ENCODE data around the gene POMGNT2.

DNA sequence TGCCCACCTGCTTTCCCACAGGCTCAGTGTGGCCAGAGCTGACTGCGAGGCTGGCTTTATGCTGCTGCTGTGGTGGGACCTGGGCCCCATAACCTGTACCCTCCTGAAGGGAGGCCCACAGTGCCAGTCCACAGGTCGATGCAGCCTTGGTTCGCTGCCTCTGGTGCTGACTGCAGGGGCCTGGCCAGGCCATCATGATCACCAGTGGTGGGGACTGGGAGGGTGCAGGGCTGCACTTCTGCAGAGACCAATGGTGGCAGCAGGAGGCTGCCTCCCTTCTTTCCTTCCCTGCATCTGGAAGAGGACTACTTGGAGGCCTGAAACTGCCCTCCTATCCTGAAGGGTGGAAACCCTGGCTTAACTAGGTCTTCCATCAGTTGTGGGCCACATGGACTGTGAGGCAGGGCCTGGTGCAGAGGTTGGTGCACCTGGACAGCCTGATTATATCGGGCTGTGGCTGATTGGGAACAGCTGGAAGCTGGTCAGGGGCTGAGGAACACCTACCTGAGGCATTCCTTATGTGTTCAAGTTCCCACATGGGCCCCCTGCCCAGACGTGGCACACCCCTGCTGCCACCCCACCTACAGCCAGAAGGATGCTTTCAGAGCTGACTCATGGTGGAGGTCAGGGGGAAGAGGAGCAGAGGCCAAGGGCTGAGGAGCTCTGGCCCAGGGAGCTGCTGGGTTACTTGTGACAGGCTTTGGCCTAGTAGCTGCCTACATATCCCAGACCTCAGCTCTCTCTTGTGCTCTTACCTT is 29.8 kb downstream of the POMGNT2 start:
- no peak for TF ChIP-seq POLR2A (IDR thresholded peaks at IDR 0.05)
- TF ChIP-seq CTCF (IDR thresholded peaks at IDR 0.05) = no peak
